Neural cell (in vitro differentiated cells): ENCODE data around the gene MAPK8.

Experiments
- SMC3 ChIP-seq: fragments of 450-650 bp; conservative IDR thresholded peaks from 2 replicates; pipeline ENCODE4 v1.6.1; 2014; ENCODE audit warnings: antibody characterized with exemption, mild to moderate bottlenecking, moderate library complexity; ENCODE audit not compliant: poor library complexity
- TAF1 ChIP-seq: IDR thresholded peaks from 2 replicates; pipeline ENCODE4 v1.6.1; 2012; ENCODE audit warnings: low read depth

DNA sequence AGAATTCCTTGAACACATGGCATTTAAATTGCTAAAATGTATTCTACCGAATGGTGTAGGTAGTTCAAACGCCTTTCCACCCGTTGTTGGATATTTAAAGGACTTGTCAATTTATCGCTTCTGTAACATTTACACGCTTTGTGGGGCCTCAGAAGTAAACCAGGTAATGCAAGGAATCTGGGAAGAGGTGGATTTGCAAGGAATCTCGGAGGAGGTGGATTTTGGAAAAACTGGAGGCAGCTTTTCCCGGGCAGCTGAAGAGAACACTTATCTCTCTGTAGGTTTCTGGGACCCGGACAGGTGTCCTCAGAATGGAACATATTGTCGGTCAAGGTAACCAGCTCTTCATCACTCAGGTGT, 592 bp upstream of the MAPK8 start:
- no peak for TF ChIP-seq SMC3
- no peak for TF ChIP-seq TAF1
